ENCODE results near the gene TPBG.

DNA sequence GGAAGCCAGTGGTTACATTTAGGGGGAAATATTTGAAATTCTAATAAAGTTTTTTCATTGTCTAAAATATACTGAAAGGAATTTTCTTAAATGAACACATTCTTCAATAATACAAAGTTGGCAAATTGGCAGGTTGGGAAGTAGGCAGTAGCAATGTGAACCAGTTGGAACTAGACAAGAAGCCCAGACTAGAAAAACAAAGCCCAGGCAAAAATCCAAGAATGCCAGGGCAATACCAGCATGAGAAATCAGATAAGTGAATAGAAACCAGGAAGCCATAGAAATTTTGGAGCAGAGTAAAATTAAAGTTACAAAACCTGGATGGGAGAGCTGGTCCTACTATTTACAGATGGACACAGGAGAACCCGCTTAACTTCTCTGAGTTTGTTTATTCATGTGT, 52.2 kb downstream of the TPBG start:
- TF ChIP-seq EZH2 (IDR thresholded peaks at IDR 0.05; ENCODE audit: borderline replicate concordance, low read depth, low read length, poor library complexity, severe bottlenecking) (no peak), CTCF (conservative IDR thresholded peaks at IDR 0.05; ENCODE audit: low read depth, low read length) (no peak)
